HL-60/S4 treated with phorbol 12-myristate 13-acetate at 8.2 ng/mL for 4 days and 3 days (cell line): ENCODE data around the gene UNC13D.
"Not testable (repeated sequence)": the region's sequence is repeated elsewhere in the genome, so short reads cannot be mapped to it uniquely, and the experiment has no call there.

Source experiments
- in situ Hi-C: fragments of 300-500 bp; cut with MboI; formaldehyde crosslinking; loops from 2 replicates; pipeline ENCODE4 v1.15.0; 2022; ENCODE audit warnings: low sequenced_read_pairs

UNC13D gene

DNA sequence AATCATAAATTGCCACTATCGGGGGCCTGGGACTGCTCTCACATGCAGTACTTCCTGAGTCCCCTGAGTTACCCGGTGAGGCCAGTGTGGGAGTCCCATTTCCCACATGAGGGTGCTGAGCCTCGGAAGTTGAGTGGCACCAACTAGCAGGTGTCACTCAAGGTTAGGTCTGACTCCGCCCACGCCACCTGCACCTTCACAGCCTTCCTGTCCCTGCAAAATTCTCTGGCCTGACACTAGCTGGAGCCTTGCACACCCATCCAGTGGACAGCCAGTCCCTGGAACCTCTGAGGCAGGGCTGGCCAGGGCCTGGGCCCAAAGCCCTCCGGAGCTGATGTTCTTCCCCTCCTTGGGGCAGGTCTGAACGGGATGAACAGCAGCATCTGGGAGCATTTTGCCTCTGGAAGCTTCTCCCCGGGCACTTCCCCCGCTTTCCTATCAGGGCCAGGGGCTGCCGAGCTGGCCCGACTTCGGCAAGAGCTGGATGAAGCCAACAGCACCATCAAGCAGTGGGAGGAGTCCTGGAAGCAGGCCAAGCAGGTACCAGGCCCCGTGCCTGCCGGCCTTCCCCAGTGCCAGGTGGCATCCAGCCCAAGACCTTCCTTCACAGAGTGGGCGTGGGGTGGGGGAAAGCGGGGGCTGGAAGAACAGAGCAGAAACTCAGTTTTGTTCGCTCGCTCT is 21.9 kb downstream of the UNC13D start:
- in situ Hi-C loops = no loop called here

GRCh38 chr17:75821552-75821951 is 22.7 kb downstream of the UNC13D start:
- in situ Hi-C loops = no loop called here

DNA sequence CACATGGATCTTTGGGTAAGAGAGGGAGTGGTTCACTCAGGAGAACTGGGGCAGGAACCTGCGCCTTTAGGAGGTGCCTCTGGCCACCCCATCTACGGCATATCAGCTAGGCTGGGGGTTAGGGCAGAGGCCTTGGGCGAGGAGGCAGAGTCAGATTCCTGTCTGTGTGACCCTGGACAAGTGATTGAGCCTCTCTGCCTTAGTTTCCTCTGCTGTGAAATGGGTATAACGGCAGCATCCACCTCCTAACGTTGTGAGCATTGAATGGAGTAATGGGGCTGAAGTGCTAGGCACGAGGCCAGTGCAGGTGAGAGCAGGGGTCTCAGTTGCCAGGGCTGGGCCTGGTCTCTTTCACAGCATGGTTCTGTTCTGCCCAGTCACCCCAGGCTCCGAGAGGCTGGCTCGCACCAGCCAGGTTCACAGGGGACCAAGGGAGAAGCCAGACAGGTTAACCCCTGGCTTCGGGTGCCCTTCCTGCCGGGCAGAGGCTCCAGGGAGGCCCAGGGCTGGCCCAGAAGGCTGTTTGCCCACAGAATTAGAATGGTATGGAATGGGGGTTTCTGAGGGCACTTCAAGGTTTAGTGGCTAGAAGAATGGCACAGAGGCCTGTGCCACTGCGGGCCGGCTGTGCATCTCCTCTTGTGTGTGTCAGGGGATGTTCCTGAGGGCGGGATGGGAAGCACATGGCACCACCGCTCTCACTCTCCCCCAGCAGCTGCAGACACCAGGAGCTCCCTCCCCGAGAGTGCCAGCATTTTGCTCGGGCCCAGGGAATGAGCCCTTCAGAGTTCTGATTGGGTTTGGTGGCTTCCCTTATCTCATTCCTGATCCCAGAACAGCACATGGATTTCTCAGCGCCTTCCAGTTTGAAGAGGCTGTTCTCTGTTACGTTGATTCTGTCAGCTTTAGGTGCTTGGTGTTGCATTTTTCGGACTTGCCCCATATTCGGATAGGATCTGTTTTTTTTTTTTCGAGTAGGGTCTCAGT is 23.8 kb downstream of the UNC13D start:
- in situ Hi-C loops = no loop called here

GRCh38 chr17:75819678-75820077 is 24.5 kb downstream of the UNC13D start:
- in situ Hi-C loops = no loop called here

DNA sequence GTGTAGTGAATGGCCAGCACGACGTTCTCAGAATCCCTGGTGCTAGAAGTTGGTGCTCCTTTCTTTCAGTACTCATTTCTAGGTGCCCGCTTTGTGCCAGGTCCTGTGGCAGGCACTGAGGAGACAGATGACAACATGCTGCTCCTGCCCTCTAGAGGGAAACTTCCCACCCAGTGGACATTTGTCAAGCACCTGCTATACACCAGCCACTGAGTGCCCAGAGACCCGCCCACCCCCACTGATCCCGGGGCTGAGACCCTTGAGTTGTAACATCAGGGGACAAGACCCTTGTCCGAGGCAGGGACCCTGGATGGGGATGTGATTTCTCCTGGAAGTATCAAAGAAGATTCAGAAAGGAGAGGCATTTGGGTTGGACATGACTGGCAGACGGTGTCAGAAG is 25.1 kb downstream of the UNC13D start:
- in situ Hi-C loops = no loop called here

DNA sequence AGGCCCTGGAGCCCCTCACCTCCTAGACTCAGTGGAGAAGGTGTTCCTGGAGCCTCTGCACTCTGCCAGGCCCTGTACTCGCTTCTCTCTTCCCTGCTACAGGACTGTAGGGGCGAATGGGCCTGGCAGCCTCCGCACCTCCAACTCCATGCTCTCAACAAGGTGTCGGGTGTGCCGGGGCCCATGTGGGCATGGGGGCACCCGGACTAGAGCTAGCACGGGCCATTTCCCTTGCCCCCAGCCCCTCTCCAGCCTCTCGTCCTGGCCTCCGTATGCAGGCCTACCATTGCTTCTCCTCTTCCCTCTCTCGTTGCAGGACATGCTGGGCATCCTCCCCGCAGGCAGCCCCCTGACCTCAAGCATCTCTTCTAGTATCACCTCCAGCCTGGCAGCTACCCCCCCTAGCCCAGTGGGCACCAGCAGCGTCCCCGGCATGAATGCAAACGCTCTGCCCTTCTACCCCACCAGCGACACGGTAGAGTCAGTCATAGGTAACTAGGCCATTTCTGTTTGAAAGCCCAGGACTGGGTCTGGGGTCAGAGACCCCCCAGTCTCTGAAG is 25.8 kb downstream of the UNC13D start:
- in situ Hi-C loops = no loop called here

DNA sequence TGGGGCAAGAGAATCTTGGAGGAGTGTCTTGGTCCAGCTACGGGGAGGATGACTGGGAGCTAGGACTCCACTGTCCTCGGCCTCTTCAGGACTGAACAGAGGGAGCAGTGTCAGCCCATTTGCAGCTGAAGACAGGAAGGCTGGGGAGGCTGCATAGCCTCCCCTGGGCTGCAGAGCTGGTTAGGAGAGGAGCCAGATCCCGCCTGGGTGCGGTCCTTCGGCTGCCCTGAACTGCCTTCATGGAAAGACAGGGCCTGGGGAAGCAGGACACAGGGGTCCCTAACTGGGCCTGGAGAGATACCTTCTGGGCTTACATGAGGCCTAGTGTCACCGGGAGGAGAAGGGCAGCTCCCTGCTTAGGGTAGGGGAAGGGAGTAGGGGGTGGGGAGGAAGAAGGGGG is 26.6 kb downstream of the UNC13D start:
- in situ Hi-C loops = no loop called here

GRCh38 chr17:75816693-75817092 is 27.5 kb downstream of the UNC13D start:
- in situ Hi-C loops = no loop called here

- in situ Hi-C loops = no loop called here
These were observed 28.8 kb downstream of the UNC13D start for GRCh38 chr17:75815399-75815798.

GRCh38 chr17:75814900-75815373 is 29.3 kb downstream of the UNC13D start:
- in situ Hi-C loops = no loop called here

DNA sequence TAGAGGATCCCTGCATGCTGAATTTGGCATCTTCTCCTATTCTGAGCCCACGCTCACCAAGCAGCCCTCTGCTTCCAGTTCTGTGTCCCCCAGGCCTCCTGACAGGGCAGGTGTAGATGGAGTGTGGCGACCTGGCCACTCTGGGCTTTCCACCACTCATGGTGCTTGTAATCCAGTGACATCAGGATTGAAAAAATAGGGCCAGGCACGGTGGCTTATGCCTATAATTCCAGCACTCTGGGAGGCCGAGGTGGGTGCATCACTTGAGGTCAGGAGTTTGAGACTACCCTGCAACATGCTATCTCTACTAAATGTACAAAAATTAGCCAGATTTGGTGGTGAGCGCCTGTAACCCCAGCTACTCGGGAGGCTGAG is 30.2 kb downstream of the UNC13D start:
- in situ Hi-C loops = no loop called here

DNA sequence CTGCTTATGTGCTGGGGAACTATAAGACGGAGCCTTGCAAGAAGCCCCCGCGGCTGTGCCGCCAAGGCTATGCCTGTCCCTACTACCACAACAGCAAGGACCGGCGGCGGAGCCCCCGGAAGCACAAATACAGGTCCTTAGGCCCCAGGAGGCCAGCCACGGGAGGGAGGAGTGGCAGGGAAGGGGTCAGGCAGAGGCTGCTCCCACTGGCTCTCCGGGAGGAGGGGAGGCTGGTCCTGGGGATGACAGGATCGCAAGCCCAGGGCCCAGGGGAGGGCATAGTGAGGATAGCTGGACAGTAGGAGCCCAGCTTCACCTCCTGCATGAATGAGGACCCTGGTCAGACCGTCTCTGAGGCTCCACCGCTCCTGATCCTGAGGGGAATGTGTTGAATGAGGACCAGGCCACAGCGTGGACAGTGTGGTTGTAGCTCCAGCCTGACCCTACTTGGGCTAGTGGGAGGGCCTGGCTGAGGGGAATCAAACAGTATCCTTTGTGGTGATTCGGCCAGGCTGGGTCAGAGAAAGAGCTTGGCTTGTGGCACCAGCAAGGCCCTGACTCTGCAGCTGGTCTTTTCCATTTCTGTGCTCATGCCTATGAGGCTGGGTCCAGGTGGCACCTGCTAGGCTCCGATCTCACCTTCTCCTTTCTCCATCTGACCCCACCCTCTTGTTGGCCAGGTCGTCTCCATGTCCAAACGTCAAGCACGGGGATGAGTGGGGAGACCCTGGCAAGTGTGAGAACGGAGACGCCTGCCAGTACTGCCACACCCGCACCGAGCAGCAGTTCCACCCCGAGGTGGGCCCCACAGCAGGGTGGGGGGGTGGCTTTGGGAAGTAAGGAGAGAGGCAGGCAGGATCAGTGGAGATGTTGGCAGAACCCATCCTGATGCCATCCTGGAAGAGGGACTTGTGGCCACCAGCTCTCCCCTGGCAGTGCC is 30.9 kb downstream of the UNC13D start:
- in situ Hi-C loops = no loop called here

DNA sequence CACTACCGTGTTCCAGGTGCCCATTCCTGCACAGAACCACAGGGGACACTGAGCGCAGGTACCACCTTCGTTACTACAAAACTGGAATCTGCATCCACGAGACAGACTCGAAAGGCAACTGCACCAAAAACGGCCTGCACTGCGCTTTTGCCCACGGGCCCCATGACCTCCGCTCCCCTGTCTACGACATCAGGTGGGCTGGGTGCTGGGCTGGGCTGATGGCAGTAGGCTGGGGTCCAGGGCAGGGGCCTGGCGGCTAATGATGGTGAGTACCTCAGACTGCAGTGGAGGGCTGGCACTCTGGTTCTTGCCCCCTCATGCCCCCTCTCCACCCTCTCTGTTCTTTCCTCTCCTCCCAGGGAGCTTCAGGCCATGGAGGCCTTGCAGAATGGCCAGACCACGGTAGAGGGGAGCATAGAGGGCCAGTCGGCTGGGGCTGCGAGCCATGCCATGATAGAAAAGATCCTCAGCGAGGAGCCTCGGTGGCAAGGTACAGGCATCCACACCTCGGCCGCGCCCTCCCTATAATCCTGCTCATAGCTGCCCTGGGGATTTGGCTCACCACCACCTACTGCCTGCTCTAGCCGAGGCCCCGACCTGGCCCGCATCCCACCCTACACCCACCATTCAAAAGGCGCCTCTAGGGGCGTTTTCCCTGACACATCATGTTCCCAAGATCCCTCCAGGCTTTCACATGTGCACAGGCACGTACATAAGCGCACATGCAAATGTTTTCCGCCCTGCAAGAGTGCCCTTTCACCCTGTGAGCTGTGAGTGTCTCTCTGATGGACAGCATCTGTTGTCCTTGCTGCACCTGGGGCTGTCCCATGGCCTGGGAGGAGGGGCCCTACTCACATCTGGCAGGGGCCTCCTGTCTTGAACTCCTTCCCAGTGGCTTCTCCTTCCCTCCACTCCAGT is 31.8 kb downstream of the UNC13D start:
- in situ Hi-C loops = no loop called here

DNA sequence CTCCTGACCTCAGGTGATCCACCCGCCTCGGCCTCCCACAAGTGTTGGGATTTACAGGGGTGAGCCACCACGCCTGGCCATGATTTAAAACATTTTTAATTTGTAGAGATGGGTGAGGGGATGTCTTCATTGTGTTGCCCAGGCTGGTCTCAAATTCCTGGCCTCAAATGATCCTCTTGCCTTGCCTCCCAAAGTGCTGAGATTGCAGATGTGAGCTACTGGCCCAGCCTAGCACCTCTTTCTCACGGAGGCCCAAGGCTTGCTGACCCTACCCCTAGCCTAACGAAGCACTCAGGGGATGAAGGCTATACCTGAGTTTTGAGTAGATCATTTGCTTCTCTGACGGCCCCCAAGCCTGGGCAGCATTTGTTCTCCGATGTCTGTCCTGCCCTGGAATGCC is 33.0 kb downstream of the UNC13D start:
- in situ Hi-C loops = no loop called here

- in situ Hi-C loops = not testable (repeated sequence)
These were observed 33.4 kb downstream of the UNC13D start for GRCh38 chr17:75810756-75811155.

- in situ Hi-C loops = no loop called here
These were observed 34.0 kb downstream of the UNC13D start for GRCh38 chr17:75810216-75810615.

DNA sequence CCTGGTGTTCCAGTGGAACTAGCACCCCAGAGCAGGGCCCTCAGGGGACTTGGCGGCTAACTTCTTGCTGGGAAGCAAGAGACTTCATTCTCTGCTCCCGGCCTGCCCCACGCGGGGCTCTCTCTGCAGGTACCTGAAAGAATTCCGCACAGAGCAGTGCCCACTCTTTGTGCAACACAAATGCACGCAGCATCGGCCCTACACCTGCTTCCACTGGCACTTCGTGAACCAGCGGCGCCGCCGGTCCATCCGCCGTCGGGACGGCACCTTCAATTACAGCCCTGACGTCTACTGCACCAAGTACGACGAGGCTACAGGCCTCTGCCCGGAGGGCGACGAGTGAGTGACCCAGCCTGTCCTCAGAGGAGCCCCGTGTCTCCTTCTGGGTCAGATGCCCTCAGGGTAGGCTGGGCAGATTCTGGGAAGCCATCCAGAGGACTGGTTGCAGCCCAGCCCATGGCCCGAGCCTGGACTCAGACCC is 34.5 kb downstream of the UNC13D start:
- in situ Hi-C loops = no loop called here

GRCh38 chr17:75808905-75809621 is 35.1 kb downstream of the UNC13D start:
- in situ Hi-C loops = no loop called here

GRCh38 chr17:75808549-75808904 is 35.7 kb downstream of the UNC13D start:
- in situ Hi-C loops = no loop called here
